Measurements from ENCODE around the gene LRRC25. TPM values are rescaled to one million over a fixed set of nuclear protein-coding genes. Genes with fewer than 3 reads are reported as not detected.

The LRRC25 gene
- total RNA-seq, 2 experiments from 2014 or later = 0.98 to 4.1 TPM

- no peaks in the 10 kb centered on the region for H3K36me3 ChIP-seq (ENCODE audit: insufficient read depth, low read length)
- H3K4me2 ChIP-seq (ENCODE audit: low read length) = no peak overlapping the region
- no peaks in the 10 kb centered on the region for H4K20me1 ChIP-seq (ENCODE audit: insufficient read depth, low read length)
- no peaks in the 10 kb centered on the region for H3K9me3 ChIP-seq (ENCODE audit: low read length)
- intact Hi-C loops (cut with micrococcal nuclease; ENCODE audit: unreplicated experiment) = no loop called here
- CTCF ChIA-PET (ENCODE audit: unreplicated experiment) = no interaction called here
- H2AFZ ChIP-seq (ENCODE audit: low read length) = no peak overlapping the region
- H3K4me3 ChIP-seq (ENCODE audit: low read depth, low read length, poor library complexity, severe bottlenecking) = no peak overlapping the region
- peaks cover 21% of the 10 kb centered on the region for H3K4me1 ChIP-seq (ENCODE audit: insufficient read depth, low read length, poor library complexity, severe bottlenecking)
- no TSS peak for BruUV-seq (replicated peaks)
- POLR2A ChIA-PET = no interaction called here
- H3K27ac ChIP-seq (ENCODE audit: low read depth, low read length, poor library complexity, severe bottlenecking) = no peak overlapping the region
- TF ChIP-seq, protein P1, sequence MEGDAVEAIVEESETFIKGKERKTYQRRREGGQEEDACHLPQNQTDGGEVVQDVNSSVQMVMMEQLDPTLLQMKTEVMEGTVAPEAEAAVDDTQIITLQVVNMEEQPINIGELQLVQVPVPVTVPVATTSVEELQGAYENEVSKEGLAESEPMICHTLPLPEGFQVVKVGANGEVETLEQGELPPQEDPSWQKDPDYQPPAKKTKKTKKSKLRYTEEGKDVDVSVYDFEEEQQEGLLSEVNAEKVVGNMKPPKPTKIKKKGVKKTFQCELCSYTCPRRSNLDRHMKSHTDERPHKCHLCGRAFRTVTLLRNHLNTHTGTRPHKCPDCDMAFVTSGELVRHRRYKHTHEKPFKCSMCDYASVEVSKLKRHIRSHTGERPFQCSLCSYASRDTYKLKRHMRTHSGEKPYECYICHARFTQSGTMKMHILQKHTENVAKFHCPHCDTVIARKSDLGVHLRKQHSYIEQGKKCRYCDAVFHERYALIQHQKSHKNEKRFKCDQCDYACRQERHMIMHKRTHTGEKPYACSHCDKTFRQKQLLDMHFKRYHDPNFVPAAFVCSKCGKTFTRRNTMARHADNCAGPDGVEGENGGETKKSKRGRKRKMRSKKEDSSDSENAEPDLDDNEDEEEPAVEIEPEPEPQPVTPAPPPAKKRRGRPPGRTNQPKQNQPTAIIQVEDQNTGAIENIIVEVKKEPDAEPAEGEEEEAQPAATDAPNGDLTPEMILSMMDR (conservative IDR thresholded peaks at IDR 0.05; ENCODE audit: low read length) = no peak
- no peak for TF ChIP-seq EZH2phosphoT487 (IDR thresholded peaks at IDR 0.05; ENCODE audit: borderline replicate concordance, low read depth, low read length)
- DNase-seq (ENCODE audit: low spot score) = no peak
- H3K9me2 ChIP-seq (ENCODE audit: insufficient read depth, low read length) = no peaks in the 10 kb centered on the region
- H3K79me2 ChIP-seq (ENCODE audit: insufficient read depth, low read depth, low read length) = no peaks in the 10 kb centered on the region
These were observed 7.7 kb downstream of the LRRC25 start for GRCh38 chr19:18389726-18390064.

GRCh38 chr19:18388960-18389725 lies 8.3 kb downstream of the LRRC25 start:
- DNase-seq (ENCODE audit: low spot score) = no peak
- TF ChIP-seq, protein P1 (conservative IDR thresholded peaks at IDR 0.05; ENCODE audit: low read length) = no peak
- no peak for TF ChIP-seq EZH2phosphoT487 (IDR thresholded peaks at IDR 0.05; ENCODE audit: borderline replicate concordance, low read depth, low read length)
- Histone ChIP-seq H3K4me2 (ENCODE audit: low read length) (peak overlapping the region; percentile 75; the same call in 1 of the 2 replicates), H3K4me3 (ENCODE audit: low read depth, low read length, poor library complexity, severe bottlenecking) (peak overlapping the region; percentile 53), H3K4me1 (ENCODE audit: insufficient read depth, low read length, poor library complexity, severe bottlenecking) (peaks cover 21% of the 10 kb centered on the region), H3K36me3 (ENCODE audit: insufficient read depth, low read length) (no peaks in the 10 kb centered on the region), H3K9me2 (ENCODE audit: insufficient read depth, low read length) (no peaks in the 10 kb centered on the region), H2AFZ (ENCODE audit: low read length) (peak overlapping the region; percentile 45; the same call in 1 of the 2 replicates), H3K27ac (ENCODE audit: low read depth, low read length, poor library complexity, severe bottlenecking) (no peak overlapping the region), H3K79me2 (ENCODE audit: insufficient read depth, low read depth, low read length) (no peaks in the 10 kb centered on the region), H4K20me1 (ENCODE audit: insufficient read depth, low read length) (no peaks in the 10 kb centered on the region), H3K9me3 (ENCODE audit: low read length) (no peaks in the 10 kb centered on the region)
- intact Hi-C loops (cut with micrococcal nuclease; ENCODE audit: unreplicated experiment) = loop anchor here (1.0 kb wide), 1 partner anchor 21 kb away; no protein-coding TSS in a partner anchor
- ChIA-PET POLR2A (no interaction called here), CTCF (ENCODE audit: unreplicated experiment) (no interaction called here)
- BruUV-seq (replicated peaks) = no TSS peak

All from OCI-LY7 (cell line).